PC-9 (cell line): ENCODE results near the gene CCDC15. TPM values are rescaled to one million over a fixed set of nuclear protein-coding genes. Genes with fewer than 3 reads are reported as not detected.

Source experiments
- BruUV-seq: library from RNA; stranded (reverse); fragments of 400-500 nt; replicated peaks from 2 replicates; lab custom pipeline; 2021; lab: Mats Ljungman, UMichigan
- CTCF ChIA-PET: fragments of 300-600 bp; sonication (Branson Sonifier 250); formaldehyde crosslinking; loops from one replicate; lab custom pipeline; 2022; ENCODE audit warnings: antibody characterized with exemption; lab: Charles Lee
- POLR2A ChIA-PET: fragments of 300-600 bp; sonication (Branson Sonifier 250); formaldehyde crosslinking; loops from one replicate; lab custom pipeline; 2022; ENCODE audit warnings: antibody characterized with exemption; ENCODE audit not compliant: unreplicated experiment; lab: Charles Lee
- DNase-seq, 2 experiments: peaks; one replicate each; pipeline versions ENCODE4 v3.0.0 to v3.0.0-alpha.2; 2015 to 2022; ENCODE audit warnings: mixed read lengths in 1 of 2
- H2AFZ ChIP-seq: fragments of 200-600 bp; sonication (generic); 2 replicates; pipeline ENCODE4 v1.8.1; 2017; ENCODE audit warnings: antibody characterized with exemption
- H3F3A ChIP-seq: fragments of 200-600 bp; sonication (generic); 2 replicates; pipeline ENCODE4 v1.8.1; 2017; ENCODE audit warnings: antibody characterized with exemption, mild to moderate bottlenecking, low read depth; ENCODE audit not compliant: insufficient read depth
- H3K27ac ChIP-seq: fragments of 200-600 bp; sonication (generic); 2 replicates; pipeline ENCODE4 v1.6.1; 2016; ENCODE audit warnings: mixed run types
- H3K27me3 ChIP-seq: fragments of 200-600 bp; sonication (generic); 2 replicates; pipeline ENCODE4 v1.6.1; 2016; ENCODE audit warnings: low read depth, mixed run types; ENCODE audit not compliant: insufficient read depth
- H3K36me3 ChIP-seq: fragments of 200-600 bp; sonication (generic); 2 replicates; pipeline ENCODE4 v1.6.1; 2016; ENCODE audit warnings: low read depth, mixed run types
- H3K4me1 ChIP-seq: fragments of 200-600 bp; sonication (generic); replicated peaks from 2 replicates; pipeline ENCODE4 v1.6.1; 2016; ENCODE audit warnings: mixed run types; ENCODE audit not compliant: insufficient read depth
- H3K4me2 ChIP-seq: fragments of 200-600 bp; sonication (generic); 2 replicates; pipeline ENCODE4 v1.6.1; 2017; ENCODE audit warnings: mixed run types
- H3K4me3 ChIP-seq: fragments of 200-600 bp; sonication (generic); 2 replicates; pipeline ENCODE4 v1.6.1; 2016; ENCODE audit warnings: mixed run types
- H3K79me2 ChIP-seq: fragments of 200-600 bp; sonication (generic); 2 replicates; pipeline ENCODE4 v1.6.1; 2017; ENCODE audit warnings: low read depth, mixed run types
- H3K9me2 ChIP-seq: fragments of 200-600 bp; sonication (generic); 2 replicates; pipeline ENCODE4 v1.8.1; 2017; ENCODE audit warnings: mild to moderate bottlenecking; ENCODE audit not compliant: insufficient read depth
- H3K9me3 ChIP-seq: fragments of 200-600 bp; sonication (generic); 2 replicates; pipeline ENCODE4 v1.8.1; 2016; ENCODE audit warnings: low read depth; ENCODE audit not compliant: insufficient read depth
- H4K20me1 ChIP-seq: fragments of 200-600 bp; sonication (generic); 2 replicates; pipeline ENCODE4 v1.8.1; 2017; ENCODE audit not compliant: insufficient read depth
- EZH2 ChIP-seq: fragments of 200-600 bp; sonication (generic); IDR thresholded peaks from 2 replicates; pipeline ENCODE4 v1.8.0; 2017; ENCODE audit warnings: antibody characterized with exemption, low read depth
- intact Hi-C: fragments of 100-400 bp; cut with micrococcal nuclease; formaldehyde crosslinking; loops from one replicate; pipeline ENCODE4 v1.10.0; 2022; ENCODE audit not compliant: unreplicated experiment
- total RNA-seq: library from RNA; stranded (reverse); gene quantifications from 2 replicates; pipeline ENCODE4 v1.2.3, GENCODE V29; 2021
- TF ChIP-seq, protein P1 (sequence below): fragments of 200-600 bp; sonication (generic); conservative IDR thresholded peaks from 2 replicates; pipeline ENCODE4 v1.6.1; 2017; ENCODE audit warnings: mixed run types, antibody characterized with exemption, mild to moderate bottlenecking, moderate library complexity

The CCDC15 gene
- total RNA-seq, 1 experiment from 2014 or later: 2.7 TPM

DNA sequence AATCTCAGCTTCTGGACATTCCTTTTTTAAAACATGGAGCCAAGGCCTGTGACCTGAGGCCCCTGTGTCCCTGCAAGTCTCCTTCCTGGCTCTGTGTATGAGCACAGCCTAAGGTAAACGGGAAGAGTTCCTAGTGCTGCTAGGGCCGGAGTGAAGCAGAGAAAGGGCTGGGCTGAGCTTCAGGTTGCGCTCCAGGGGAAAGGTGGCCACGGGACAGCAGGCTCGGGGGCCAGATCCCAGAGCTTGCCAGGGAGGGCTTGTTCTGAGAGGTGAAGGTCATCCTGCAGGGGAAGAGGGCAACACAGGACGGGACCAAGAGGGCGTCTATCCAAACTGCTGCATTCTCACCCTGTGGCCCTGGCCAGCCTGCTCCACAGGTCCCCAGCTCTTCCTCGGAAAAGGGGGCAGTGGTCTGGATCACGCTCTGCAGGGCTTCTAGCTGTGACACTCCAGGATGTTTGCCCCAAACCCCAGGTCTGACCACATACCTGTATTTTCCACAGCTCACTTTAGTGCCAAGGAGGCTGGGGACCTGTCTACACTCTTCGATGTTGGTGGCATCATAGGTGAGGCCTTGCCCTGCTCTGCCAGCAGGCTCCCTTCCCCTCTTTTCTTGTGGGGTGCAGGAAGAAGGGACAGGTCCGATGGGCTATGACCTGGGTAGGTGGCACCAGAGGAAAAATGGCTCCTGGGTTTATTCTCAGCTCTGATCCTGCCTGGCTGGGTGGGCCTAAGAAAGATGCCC, 129.5 kb downstream of the CCDC15 start:
- H3K79me2 ChIP-seq: no peaks in the 10 kb centered on the region
- no peaks in the 10 kb centered on the region for H3K27me3 ChIP-seq
- ChIA-PET POLR2A (interaction anchor here (0.6 to 0.8 kb wide), 3 partner anchors 17 to 542 kb away, joined by 3 to 5 read pairs (median 4); partner anchors contain the start of gene TMEM218), CTCF (no interaction called here)
- H3K36me3 ChIP-seq: peaks cover 11% of the 10 kb centered on the region; the same call in 1 of the 2 replicates
- H3K4me1 ChIP-seq: peaks cover 65% of the 10 kb centered on the region
- H3K9me2 ChIP-seq: no peaks in the 10 kb centered on the region
- peak overlapping the region; percentile 37; the same call in 1 of the 2 replicates for H2AFZ ChIP-seq
- H4K20me1 ChIP-seq: no peaks in the 10 kb centered on the region
- intact Hi-C loops: loop anchor here (2.0 kb wide), 1 partner anchor 21 kb away; the partner anchor contains the start of gene SLC37A2
- TF ChIP-seq, protein P1, sequence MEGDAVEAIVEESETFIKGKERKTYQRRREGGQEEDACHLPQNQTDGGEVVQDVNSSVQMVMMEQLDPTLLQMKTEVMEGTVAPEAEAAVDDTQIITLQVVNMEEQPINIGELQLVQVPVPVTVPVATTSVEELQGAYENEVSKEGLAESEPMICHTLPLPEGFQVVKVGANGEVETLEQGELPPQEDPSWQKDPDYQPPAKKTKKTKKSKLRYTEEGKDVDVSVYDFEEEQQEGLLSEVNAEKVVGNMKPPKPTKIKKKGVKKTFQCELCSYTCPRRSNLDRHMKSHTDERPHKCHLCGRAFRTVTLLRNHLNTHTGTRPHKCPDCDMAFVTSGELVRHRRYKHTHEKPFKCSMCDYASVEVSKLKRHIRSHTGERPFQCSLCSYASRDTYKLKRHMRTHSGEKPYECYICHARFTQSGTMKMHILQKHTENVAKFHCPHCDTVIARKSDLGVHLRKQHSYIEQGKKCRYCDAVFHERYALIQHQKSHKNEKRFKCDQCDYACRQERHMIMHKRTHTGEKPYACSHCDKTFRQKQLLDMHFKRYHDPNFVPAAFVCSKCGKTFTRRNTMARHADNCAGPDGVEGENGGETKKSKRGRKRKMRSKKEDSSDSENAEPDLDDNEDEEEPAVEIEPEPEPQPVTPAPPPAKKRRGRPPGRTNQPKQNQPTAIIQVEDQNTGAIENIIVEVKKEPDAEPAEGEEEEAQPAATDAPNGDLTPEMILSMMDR: no peak
- TF ChIP-seq EZH2: no peak
- DNase-seq: no peak
- BruUV-seq: no TSS peak
- H3K9me3 ChIP-seq: no peaks in the 10 kb centered on the region
- peak overlapping the region; percentile 53 for H3K4me2 ChIP-seq
- peak overlapping the region; percentile 80 for H3K27ac ChIP-seq
- peaks cover 24% of the 10 kb centered on the region; the same call in 1 of the 2 replicates for H3F3A ChIP-seq
- no peak overlapping the region for H3K4me3 ChIP-seq

DNA sequence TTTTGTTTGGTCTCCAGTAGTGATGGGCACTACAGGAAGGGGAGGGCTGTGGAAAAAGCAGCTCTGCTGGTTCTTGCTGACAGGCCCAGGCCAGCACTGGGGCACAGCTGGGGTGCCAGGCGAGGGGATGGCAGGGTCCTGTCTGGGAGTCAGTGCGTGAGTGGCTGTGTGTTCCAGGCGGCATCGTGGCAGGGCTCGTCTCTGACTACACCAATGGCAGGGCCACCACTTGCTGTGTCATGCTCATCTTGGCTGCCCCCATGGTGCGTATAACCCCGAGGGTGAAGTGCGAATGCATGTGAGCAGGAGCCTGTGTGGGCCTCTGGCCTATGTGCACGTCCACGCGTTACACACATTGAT, 130.0 kb downstream of the CCDC15 start:
- CTCF ChIA-PET: no interaction called here
- POLR2A ChIA-PET: no interaction called here

GRCh38 chr11:125084761-125085231, 130.8 kb downstream of the CCDC15 start:
- no peak overlapping the region for H3K4me3 ChIP-seq
- no peak overlapping the region for H2AFZ ChIP-seq
- CTCF ChIA-PET: no interaction called here
- no peaks in the 10 kb centered on the region for H3K9me3 ChIP-seq
- H4K20me1 ChIP-seq: no peaks in the 10 kb centered on the region
- peaks cover 20% of the 10 kb centered on the region; the same call in 1 of the 2 replicates for H3F3A ChIP-seq
- POLR2A ChIA-PET: no interaction called here
- H3K36me3 ChIP-seq: peaks cover 11% of the 10 kb centered on the region; the same call in 1 of the 2 replicates
- no peak overlapping the region for H3K27ac ChIP-seq
- H3K4me2 ChIP-seq: no peak overlapping the region
- intact Hi-C loops: no loop called here
- TF ChIP-seq EZH2: no peak
- TF ChIP-seq, protein P1: no peak
- no peaks in the 10 kb centered on the region for H3K9me2 ChIP-seq
- peaks cover 53% of the 10 kb centered on the region for H3K4me1 ChIP-seq
- no peak for DNase-seq
- H3K79me2 ChIP-seq: no peaks in the 10 kb centered on the region
- H3K27me3 ChIP-seq: no peaks in the 10 kb centered on the region
- BruUV-seq: no TSS peak

More for the DNA sequence above, 130.0 kb downstream of the CCDC15 start:
- H3F3A ChIP-seq: peaks cover 23% of the 10 kb centered on the region; the same call in 1 of the 2 replicates
- no peaks in the 10 kb centered on the region for H3K9me3 ChIP-seq
- no peaks in the 10 kb centered on the region for H3K79me2 ChIP-seq
- no peaks in the 10 kb centered on the region for H4K20me1 ChIP-seq
- H3K27ac ChIP-seq: peak overlapping the region; percentile 80
- H3K4me1 ChIP-seq: peaks cover 60% of the 10 kb centered on the region
- TF ChIP-seq, protein P1: no peak
- TF ChIP-seq EZH2: no peak
- DNase-seq: no peak
- no peaks in the 10 kb centered on the region for H3K9me2 ChIP-seq
- H3K4me2 ChIP-seq: peak overlapping the region; percentile 53
- TSS peak; percentile 15 for BruUV-seq
- no peaks in the 10 kb centered on the region for H3K27me3 ChIP-seq
- H3K4me3 ChIP-seq: no peak overlapping the region
- no peak overlapping the region for H2AFZ ChIP-seq
- H3K36me3 ChIP-seq: peaks cover 11% of the 10 kb centered on the region; the same call in 1 of the 2 replicates
- intact Hi-C loops: no loop called here
